ENCODE measurements around the gene ALK. TPM values are rescaled to one million over a fixed set of nuclear protein-coding genes. Genes with fewer than 3 reads are reported as not detected.

Gene ALK
- total RNA-seq, 1 experiment from 2014 or later = 0.87 TPM

- Histone ChIP-seq H3K79me2 (ENCODE audit: low read length) (no peaks in the 10 kb centered on the region), H3K4me2 (ENCODE audit: low read length) (no peak overlapping the region), H3K27ac (ENCODE audit: low read length) (no peak overlapping the region), H2AFZ (ENCODE audit: low read length) (no peak overlapping the region), H3K27me3 (ENCODE audit: low read length) (no peaks in the 10 kb centered on the region), H3K36me3 (ENCODE audit: low read depth, low read length) (no peaks in the 10 kb centered on the region), H3K9ac (ENCODE audit: low read length) (no peak overlapping the region), H4K20me1 (ENCODE audit: low read length) (no peaks in the 10 kb centered on the region), H3F3A (ENCODE audit: low read length, unreplicated experiment) (no peaks in the 10 kb centered on the region), H3K4me3 (ENCODE audit: low read length) (no peak overlapping the region), H3K4me1 (ENCODE audit: insufficient read depth, low read length) (no peaks in the 10 kb centered on the region), H3K9me2 (replicated peaks; ENCODE audit: low read length) (no peaks in the 10 kb centered on the region), H3K9me3 (ENCODE audit: low read length) (no peaks in the 10 kb centered on the region)
- POLR2A ChIA-PET (ENCODE audit: unreplicated experiment) = no interaction called here
- CTCF ChIA-PET = no interaction called here
- intact Hi-C loops (cut with micrococcal nuclease) = no loop called here
- no TSS peak for BruUV-seq (replicated peaks)
- no peak for DNase-seq
- TF ChIP-seq EZH2 (IDR thresholded peaks at IDR 0.05; ENCODE audit: low read length, unreplicated experiment) = no peak
- TF ChIP-seq CTCF (conservative IDR thresholded peaks at IDR 0.05; ENCODE audit: low read depth, low read length) = no peak
- TF ChIP-seq EZH2phosphoT487 (IDR thresholded peaks at IDR 0.05; ENCODE audit: borderline replicate concordance, low read length) = no peak
- no peak for ATAC-seq
Measured at GRCh38 chr2:29561181-29561580, 360.2 kb downstream of the ALK start.

- CTCF ChIA-PET = no interaction called here
- no peaks in the 10 kb centered on the region for H3K27me3 ChIP-seq (ENCODE audit: low read length)
- H3K9ac ChIP-seq (ENCODE audit: low read length) = no peak overlapping the region
- no peaks in the 10 kb centered on the region for H3K4me1 ChIP-seq (ENCODE audit: insufficient read depth, low read length)
- TF ChIP-seq CTCF (conservative IDR thresholded peaks at IDR 0.05; ENCODE audit: low read depth, low read length) (no peak), EZH2 (IDR thresholded peaks at IDR 0.05; ENCODE audit: low read length, unreplicated experiment) (no peak), EZH2phosphoT487 (IDR thresholded peaks at IDR 0.05; ENCODE audit: borderline replicate concordance, low read length) (no peak)
- POLR2A ChIA-PET (ENCODE audit: unreplicated experiment) = no interaction called here
- no peak overlapping the region for H3K4me3 ChIP-seq (ENCODE audit: low read length)
- H3K9me3 ChIP-seq (ENCODE audit: low read length) = no peaks in the 10 kb centered on the region
- no peaks in the 10 kb centered on the region for H3F3A ChIP-seq (ENCODE audit: low read length, unreplicated experiment)
- H3K4me2 ChIP-seq (ENCODE audit: low read length) = no peak overlapping the region
- H3K79me2 ChIP-seq (ENCODE audit: low read length) = no peaks in the 10 kb centered on the region
- intact Hi-C loops (cut with micrococcal nuclease) = no loop called here
- H3K36me3 ChIP-seq (ENCODE audit: low read depth, low read length) = no peaks in the 10 kb centered on the region
- H3K9me2 ChIP-seq (replicated peaks; ENCODE audit: low read length) = no peaks in the 10 kb centered on the region
- H4K20me1 ChIP-seq (ENCODE audit: low read length) = no peaks in the 10 kb centered on the region
- no peak for ATAC-seq
- BruUV-seq (replicated peaks) = no TSS peak
- DNase-seq = no peak
- H3K27ac ChIP-seq (ENCODE audit: low read length) = no peak overlapping the region
- H2AFZ ChIP-seq (ENCODE audit: low read length) = no peak overlapping the region
Measured at GRCh38 chr2:29560566-29560965, 360.8 kb downstream of the ALK start.

- no peak overlapping the region for H3K4me2 ChIP-seq (ENCODE audit: low read length)
- intact Hi-C loops (cut with micrococcal nuclease) = no loop called here
Measured at GRCh38 chr2:29560030-29560429, 361.4 kb downstream of the ALK start.

More at GRCh38 chr2:29560030-29560429, 361.4 kb downstream of the ALK start:
- H3K79me2 ChIP-seq (ENCODE audit: low read length) = no peaks in the 10 kb centered on the region
- no peaks in the 10 kb centered on the region for H3K4me1 ChIP-seq (ENCODE audit: insufficient read depth, low read length)
- no peaks in the 10 kb centered on the region for H4K20me1 ChIP-seq (ENCODE audit: low read length)
- no TSS peak for BruUV-seq (replicated peaks)
- CTCF ChIA-PET = no interaction called here
- ATAC-seq (no peak), DNase-seq (no peak)
- H3F3A ChIP-seq (ENCODE audit: low read length, unreplicated experiment) = no peaks in the 10 kb centered on the region
- H3K27me3 ChIP-seq (ENCODE audit: low read length) = no peaks in the 10 kb centered on the region
- H3K4me3 ChIP-seq (ENCODE audit: low read length) = no peak overlapping the region
- POLR2A ChIA-PET (ENCODE audit: unreplicated experiment) = no interaction called here
- no peaks in the 10 kb centered on the region for H3K36me3 ChIP-seq (ENCODE audit: low read depth, low read length)
- H3K9me2 ChIP-seq (replicated peaks; ENCODE audit: low read length) = no peaks in the 10 kb centered on the region
- H3K27ac ChIP-seq (ENCODE audit: low read length) = no peak overlapping the region
- H3K9ac ChIP-seq (ENCODE audit: low read length) = no peak overlapping the region
- H2AFZ ChIP-seq (ENCODE audit: low read length) = no peak overlapping the region
- TF ChIP-seq EZH2phosphoT487 (IDR thresholded peaks at IDR 0.05; ENCODE audit: borderline replicate concordance, low read length) (no peak), CTCF (conservative IDR thresholded peaks at IDR 0.05; ENCODE audit: low read depth, low read length) (no peak), EZH2 (IDR thresholded peaks at IDR 0.05; ENCODE audit: low read length, unreplicated experiment) (no peak)
- H3K9me3 ChIP-seq (ENCODE audit: low read length) = no peaks in the 10 kb centered on the region
